T-cell (primary cell): ENCODE results near the gene DESI1. TPM values are rescaled to one million over a fixed set of nuclear protein-coding genes. Genes with fewer than 3 reads are reported as not detected.
"Not testable (repeated sequence)": the region's sequence is repeated elsewhere in the genome, so short reads cannot be mapped to it uniquely, and the experiment has no call there.

Experiments
- ATAC-seq, 4 experiments: fragments of 200-7000 bp in 3 of 4; fragments of 150-1000 bp in 1 of 4; cut with Tn5 transposase; replicated peaks in 1 of 4; 1 replicate in 3 of 4; 2 replicates in 1 of 4; pipeline ENCODE4 v1.10.0; 2021; ENCODE audit warnings: moderate library complexity in 3 of 4, mild to moderate bottlenecking in 2 of 4, moderate number of reproducible peaks in 1 of 4
- CTCF ChIA-PET, 2 donors: fragments of 300-600 bp; sonication (Branson Sonifier 250); formaldehyde crosslinking; loops; one replicate each; lab custom pipeline; 2022; ENCODE audit warnings: antibody characterized with exemption in 2 of 2; lab: Charles Lee
- POLR2A ChIA-PET, 2 donors: fragments of 300-600 bp; sonication (Branson Sonifier 250); formaldehyde crosslinking; loops; one replicate each; lab custom pipeline; 2022; ENCODE audit warnings: antibody characterized with exemption in 2 of 2; lab: Charles Lee
- DNase-seq, 35 experiments: peaks; one replicate each; pipeline versions ENCODE4 v3.0.0 to v3.0.0-alpha.2; 2013 to 2023
- H3K27ac ChIP-seq: one replicate; pipeline ENCODE4 v1.5.1; 2013; ENCODE audit warnings: low read length
- H3K27me3 ChIP-seq, 2 experiments: replicated peaks in 1 of 2; 1 replicate in 1 of 2; 2 replicates in 1 of 2; pipeline versions ENCODE4 v1.6.1 to v1.7.0; 2013; ENCODE audit warnings: low read length in 1 of 2, mixed read lengths in 1 of 2; ENCODE audit not compliant: control insufficient read depth in 2 of 2, insufficient read depth in 2 of 2; ENCODE audit errors: extremely low read depth in 1 of 2
- H3K36me3 ChIP-seq, 2 donors: 1 replicate in 1 of 2; 2 replicates in 1 of 2; pipeline versions ENCODE4 v1.6.1 to v1.7.0; 2013; ENCODE audit warnings: low read length in 1 of 2; ENCODE audit not compliant: control insufficient read depth in 2 of 2, insufficient read depth in 1 of 2; ENCODE audit errors: extremely low read depth in 1 of 2
- H3K4me1 ChIP-seq, 2 experiments: 1 replicate in 1 of 2; 2 replicates in 1 of 2; pipeline versions ENCODE4 v1.6.1 to v1.7.0; 2013; ENCODE audit warnings: low read length in 2 of 2, mixed read lengths in 1 of 2; ENCODE audit not compliant: insufficient read depth in 2 of 2, control insufficient read depth in 1 of 2; ENCODE audit errors: extremely low read depth in 1 of 2
- H3K4me3 ChIP-seq, 2 donors: 1 replicate in 1 of 2; 2 replicates in 1 of 2; pipeline versions ENCODE4 v1.5.1 to v1.7.0; 2013; ENCODE audit warnings: mild to moderate bottlenecking in 2 of 2, low read length in 1 of 2, moderate library complexity in 1 of 2; ENCODE audit not compliant: control insufficient read depth in 1 of 2; ENCODE audit errors: extremely low read depth in 1 of 2
- H3K9me3 ChIP-seq: 2 replicates; pipeline ENCODE4 v1.7.0; 2013
- H3K27ac Mint-ChIP-seq, 2 donors: one replicate each; pipeline ENCODE4 v1.8.0; 2020 to 2021; ENCODE audit warnings: mild to moderate bottlenecking in 2 of 2, mixed read lengths in 2 of 2
- H3K27me3 Mint-ChIP-seq, 2 donors: one replicate each; pipeline ENCODE4 v1.8.0; 2021 to 2022; ENCODE audit warnings: mixed read lengths in 2 of 2
- H3K36me3 Mint-ChIP-seq: one replicate; pipeline ENCODE4 v1.8.0; 2021; ENCODE audit warnings: mixed read lengths
- H3K4me1 Mint-ChIP-seq, 3 donors: one replicate each; pipeline ENCODE4 v1.8.0; 2020 to 2022; ENCODE audit warnings: mixed read lengths in 3 of 3, mild to moderate bottlenecking in 1 of 3
- H3K4me3 Mint-ChIP-seq, 3 donors: one replicate each; pipeline ENCODE4 v1.8.0; 2020 to 2022; ENCODE audit warnings: mild to moderate bottlenecking in 3 of 3, mixed read lengths in 3 of 3, moderate library complexity in 3 of 3
- H3K9me3 Mint-ChIP-seq, 3 donors: one replicate each; pipeline ENCODE4 v1.8.0; 2020 to 2022; ENCODE audit warnings: mixed read lengths in 3 of 3
- WGBS: methylation state at CpG from one replicate; pipeline ENCODE4 v1.1.5; 2013; ENCODE audit warnings: missing lambda C conversion rate; ENCODE audit not compliant: insufficient coverage; 5-methylcytosine and 5-hydroxymethylcytosine counted together
- total RNA-seq, 35 experiments: library from RNA in 6 of 35; stranded (reverse) in 6 of 35; fragments of 120-200 nt in 1 of 35; gene quantifications; one replicate each; pipeline versions ENCODE4 v1.2.1 to v1.2.4 and lab custom pipeline; 2013 to 2026

DESI1 gene
- total RNA-seq, 5 donors from 2014 or later (not counting 1 experiment from before 2014, with no cell fraction given): 19.9 to 31.3 (median 28.7) TPM

- DNase-seq (no peak), ATAC-seq (no peak)
- ChIA-PET POLR2A (no interaction called here), CTCF (no interaction called here)
- H3K4me1 ChIP-seq: peaks cover 0 to 19% of the 10 kb centered on the region in 2 experiments
- Mint-ChIP-seq H3K4me1 (peaks cover 13 to 20% (median 17%) of the 10 kb centered on the region in 3 donors), H3K36me3 (peaks cover 33% of the 10 kb centered on the region), H3K4me3 (no peak overlapping the region), H3K27me3 (no peaks in the 10 kb centered on the region), H3K9me3 (no peaks in the 10 kb centered on the region), H3K27ac (no peak overlapping the region)
- H3K27ac ChIP-seq: no peak overlapping the region
- H3K27me3 ChIP-seq: peaks cover 0 to 3% of the 10 kb centered on the region in 2 experiments
- peaks cover 10 to 30% of the 10 kb centered on the region in 2 donors for H3K36me3 ChIP-seq
- no peak overlapping the region for H3K4me3 ChIP-seq
- 100% methylated on average over 1 of the region's 8 CpGs for WGBS
- no peaks in the 10 kb centered on the region for H3K9me3 ChIP-seq
Observed at GRCh38 chr22:41598891-41599635, 21.8 kb downstream of the DESI1 start.

DNA sequence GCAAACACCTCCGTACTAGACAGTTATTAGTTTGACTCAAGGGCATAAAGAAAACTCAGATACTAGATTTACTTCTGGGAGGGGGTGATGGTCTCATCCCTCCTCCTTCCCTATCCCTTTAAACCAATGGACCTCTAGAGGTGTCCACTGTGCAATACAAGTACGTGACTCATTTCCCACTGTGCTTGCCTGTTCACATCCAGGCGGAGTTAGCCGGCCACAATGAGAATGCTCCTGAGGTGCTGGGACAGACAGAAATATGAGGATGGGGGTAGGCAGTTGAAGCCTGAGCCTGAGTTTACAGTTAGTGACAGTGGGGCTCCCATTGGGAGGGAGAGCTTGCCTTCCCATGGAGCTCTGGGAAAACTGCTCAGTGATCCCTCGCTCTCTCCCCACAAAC lies 22.8 kb downstream of the DESI1 start:
- Mint-ChIP-seq H3K27me3 (no peaks in the 10 kb centered on the region), H3K36me3 (peaks cover 33% of the 10 kb centered on the region), H3K4me1 (peaks cover 4 to 10% (median 8%) of the 10 kb centered on the region in 3 donors), H3K27ac (no peak overlapping the region), H3K9me3 (no peaks in the 10 kb centered on the region), H3K4me3 (no peak overlapping the region)
- WGBS: no CpG with 5 or more reads among the region's 5 CpGs
- ChIA-PET POLR2A (no interaction called here), CTCF (no interaction called here)
- H3K9me3 ChIP-seq: no peaks in the 10 kb centered on the region
- peaks cover 0 to 3% of the 10 kb centered on the region in 2 experiments for H3K27me3 ChIP-seq
- H3K36me3 ChIP-seq: peaks cover 10 to 28% of the 10 kb centered on the region in 2 donors
- DNase-seq (no peak), ATAC-seq (no peak)
- peaks cover 0 to 9% of the 10 kb centered on the region in 2 experiments for H3K4me1 ChIP-seq
- H3K4me3 ChIP-seq: no peak overlapping the region
- H3K27ac ChIP-seq: no peak overlapping the region

GRCh38 chr22:41597635-41597953 lies 23.2 kb downstream of the DESI1 start:
- Histone ChIP-seq H3K9me3 (no peaks in the 10 kb centered on the region), H3K27me3 (peaks cover 0 to 3% of the 10 kb centered on the region in 2 experiments), H3K27ac (no peak overlapping the region), H3K4me3 (no peak overlapping the region), H3K4me1 (peaks cover 0 to 4% of the 10 kb centered on the region in 2 experiments), H3K36me3 (peaks cover 9 to 23% of the 10 kb centered on the region in 2 donors)
- WGBS: 100% methylated on average over 2 of the region's 2 CpGs
- peak in 1 of 4 experiments; percentile 9 for ATAC-seq
- ChIA-PET POLR2A (no interaction called here), CTCF (no interaction called here)
- Mint-ChIP-seq H3K27ac (no peak overlapping the region), H3K4me3 (no peak overlapping the region), H3K9me3 (no peaks in the 10 kb centered on the region), H3K4me1 (peaks cover 0 to 6% (median 3%) of the 10 kb centered on the region in 3 donors), H3K27me3 (no peaks in the 10 kb centered on the region), H3K36me3 (peaks cover 28% of the 10 kb centered on the region)
- DNase-seq: no peak

GRCh38 chr22:41596776-41597634 lies 23.8 kb downstream of the DESI1 start:
- Histone ChIP-seq H3K4me1 (no peaks in the 10 kb centered on the region), H3K27ac (no peak overlapping the region), H3K4me3 (no peak overlapping the region), H3K36me3 (peaks cover 5 to 18% of the 10 kb centered on the region in 2 donors), H3K9me3 (no peaks in the 10 kb centered on the region), H3K27me3 (no peaks in the 10 kb centered on the region)
- ChIA-PET CTCF (no interaction called here), POLR2A (interaction anchor here in 1 of 2 donors (1.1 kb wide), 1 partner anchor 16 kb away, joined by 4 read pairs; no protein-coding TSS in a partner anchor)
- Mint-ChIP-seq H3K36me3 (peaks cover 23% of the 10 kb centered on the region), H3K27ac (no peak overlapping the region), H3K4me3 (no peak overlapping the region), H3K9me3 (no peaks in the 10 kb centered on the region), H3K27me3 (no peaks in the 10 kb centered on the region), H3K4me1 (peaks cover 0 to 2% (median 0%) of the 10 kb centered on the region in 3 donors)
- DNase-seq: peak in 10 of 35 experiments; percentile 13 to 54 (median 27)
- 76% methylated on average over 13 of the region's 13 CpGs for WGBS
- ATAC-seq: peak; percentile 54 to 72 (median 64)

GRCh38 chr22:41595703-41596102 lies 25.1 kb downstream of the DESI1 start:
- CTCF ChIA-PET: no interaction called here
- H3K4me1 ChIP-seq: peaks cover 0 to under 1% of the 10 kb centered on the region in 2 experiments
- ATAC-seq (no peak), DNase-seq (no peak)
- H3K27ac Mint-ChIP-seq: no peak overlapping the region
- H3K4me1 Mint-ChIP-seq: peaks cover 0 to 2% (median 1%) of the 10 kb centered on the region in 3 donors
- H3K36me3 Mint-ChIP-seq: peaks cover 16% of the 10 kb centered on the region
- H3K27me3 ChIP-seq: no peaks in the 10 kb centered on the region
- 88% methylated on average over 3 of the region's 5 CpGs for WGBS
- H3K27me3 Mint-ChIP-seq: no peaks in the 10 kb centered on the region
- no peaks in the 10 kb centered on the region for H3K9me3 ChIP-seq
- no peak overlapping the region for H3K4me3 ChIP-seq
- no peak overlapping the region for H3K4me3 Mint-ChIP-seq
- H3K9me3 Mint-ChIP-seq: no peaks in the 10 kb centered on the region
- POLR2A ChIA-PET: no interaction called here
- H3K36me3 ChIP-seq: peaks cover under 1 to 7% of the 10 kb centered on the region in 2 donors
- H3K27ac ChIP-seq: no peak overlapping the region

- ATAC-seq, DNase-seq, H3K36me3 ChIP-seq, H3K4me3 ChIP-seq, H3K9me3 Mint-ChIP-seq, H3K4me3 Mint-ChIP-seq, CTCF ChIA-PET, H3K27me3 ChIP-seq, H3K9me3 ChIP-seq, POLR2A ChIA-PET, H3K27ac Mint-ChIP-seq, H3K27me3 Mint-ChIP-seq, H3K36me3 Mint-ChIP-seq, H3K27ac ChIP-seq: not testable (repeated sequence)
- 95% methylated on average over 46 of the region's 51 CpGs for WGBS
- H3K4me1 ChIP-seq: peaks cover 5 to 18% of the 10 kb centered on the region in 2 experiments
- peaks cover 0 to 16% (median 11%) of the 10 kb centered on the region in 3 donors for H3K4me1 Mint-ChIP-seq
Observed at GRCh38 chr22:41593336-41593960, 27.4 kb downstream of the DESI1 start.
